ENCODE data around the gene FAM53A.

FAM53A gene

GRCh38 chr4:1616557-1616930 is 67.6 kb downstream of the FAM53A start:
- no peak overlapping the region for H3K4me3 ChIP-seq (ENCODE audit: low read depth, low read length)
- TF ChIP-seq CTCF (IDR thresholded peaks at IDR 0.05; ENCODE audit: low read depth, low read length) = no peak

- no peak for TF ChIP-seq CTCF (IDR thresholded peaks at IDR 0.05; ENCODE audit: low read depth, low read length)
- no peak overlapping the region for H3K4me3 ChIP-seq (ENCODE audit: low read depth, low read length)
Observed at GRCh38 chr4:1615786-1616556, 68.1 kb downstream of the FAM53A start.

GRCh38 chr4:1614854-1615595 is 69.1 kb downstream of the FAM53A start:
- no peak for TF ChIP-seq CTCF (IDR thresholded peaks at IDR 0.05; ENCODE audit: low read depth, low read length)
- H3K4me3 ChIP-seq (ENCODE audit: low read depth, low read length) = no peak overlapping the region

GRCh38 chr4:1614502-1614853 is 69.6 kb downstream of the FAM53A start:
- no peak overlapping the region for H3K4me3 ChIP-seq (ENCODE audit: low read depth, low read length)
- TF ChIP-seq CTCF (IDR thresholded peaks at IDR 0.05; ENCODE audit: low read depth, low read length) = no peak

- H3K4me3 ChIP-seq (ENCODE audit: low read depth, low read length) = no peak overlapping the region
- TF ChIP-seq CTCF (IDR thresholded peaks at IDR 0.05; ENCODE audit: low read depth, low read length) = no peak
Observed at GRCh38 chr4:1614049-1614448, 70.1 kb downstream of the FAM53A start.

GRCh38 chr4:1613099-1613495 is 71.0 kb downstream of the FAM53A start:
- H3K4me3 ChIP-seq (ENCODE audit: low read depth, low read length) = no peak overlapping the region
- no peak for TF ChIP-seq CTCF (IDR thresholded peaks at IDR 0.05; ENCODE audit: low read depth, low read length)
